GM13976 (cell line): Measurements from ENCODE around the gene BATF3.

ENCODE experiments used
- DNase-seq: peaks from one replicate; pipeline ENCODE4 v3.0.0; 2012; ENCODE audit warnings: low spot score
- in situ Hi-C: fragments of 300-500 bp; cut with MboI; formaldehyde crosslinking; loops from one replicate; pipeline ENCODE4 v1.12.0; 2022; ENCODE audit warnings: low sequenced_read_pairs, mixed read lengths, inconsistent platforms; ENCODE audit not compliant: unreplicated experiment
- TF ChIP-seq, protein P1 (sequence below): IDR thresholded peaks from 2 replicates; pipeline ENCODE4 v1.5.1; 2012; ENCODE audit warnings: borderline replicate concordance, mild to moderate bottlenecking; ENCODE audit not compliant: insufficient read depth; ENCODE audit errors: extremely low read depth, missing control alignments, control extremely low read depth

BATF3 gene

DNA sequence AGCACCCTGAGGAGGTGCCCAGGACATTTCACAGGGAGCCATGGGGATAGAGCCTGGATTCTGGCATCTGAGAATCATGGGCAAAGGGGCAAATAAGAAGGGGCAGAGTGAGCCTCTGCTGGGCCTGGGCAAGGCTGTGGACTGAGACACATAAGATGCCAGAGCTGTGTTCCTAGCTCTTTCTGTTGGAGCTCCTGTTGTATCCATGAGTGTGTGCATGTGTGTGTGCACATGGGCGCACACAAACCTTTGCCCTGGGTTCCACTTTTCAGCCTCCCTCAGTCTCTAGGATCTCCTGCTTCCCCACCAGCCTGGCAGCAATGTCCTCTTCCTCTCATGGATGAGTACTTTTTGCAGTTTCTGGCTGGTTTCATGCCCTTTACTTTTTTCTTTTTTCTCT, 47.0 kb downstream of the BATF3 start:
- TF ChIP-seq, protein P1, sequence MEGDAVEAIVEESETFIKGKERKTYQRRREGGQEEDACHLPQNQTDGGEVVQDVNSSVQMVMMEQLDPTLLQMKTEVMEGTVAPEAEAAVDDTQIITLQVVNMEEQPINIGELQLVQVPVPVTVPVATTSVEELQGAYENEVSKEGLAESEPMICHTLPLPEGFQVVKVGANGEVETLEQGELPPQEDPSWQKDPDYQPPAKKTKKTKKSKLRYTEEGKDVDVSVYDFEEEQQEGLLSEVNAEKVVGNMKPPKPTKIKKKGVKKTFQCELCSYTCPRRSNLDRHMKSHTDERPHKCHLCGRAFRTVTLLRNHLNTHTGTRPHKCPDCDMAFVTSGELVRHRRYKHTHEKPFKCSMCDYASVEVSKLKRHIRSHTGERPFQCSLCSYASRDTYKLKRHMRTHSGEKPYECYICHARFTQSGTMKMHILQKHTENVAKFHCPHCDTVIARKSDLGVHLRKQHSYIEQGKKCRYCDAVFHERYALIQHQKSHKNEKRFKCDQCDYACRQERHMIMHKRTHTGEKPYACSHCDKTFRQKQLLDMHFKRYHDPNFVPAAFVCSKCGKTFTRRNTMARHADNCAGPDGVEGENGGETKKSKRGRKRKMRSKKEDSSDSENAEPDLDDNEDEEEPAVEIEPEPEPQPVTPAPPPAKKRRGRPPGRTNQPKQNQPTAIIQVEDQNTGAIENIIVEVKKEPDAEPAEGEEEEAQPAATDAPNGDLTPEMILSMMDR, result no peak
- in situ Hi-C loops, result loop anchor here (25.0 kb wide), 1 partner anchor 335 kb away; no protein-coding TSS in a partner anchor
- no peak for DNase-seq

DNA sequence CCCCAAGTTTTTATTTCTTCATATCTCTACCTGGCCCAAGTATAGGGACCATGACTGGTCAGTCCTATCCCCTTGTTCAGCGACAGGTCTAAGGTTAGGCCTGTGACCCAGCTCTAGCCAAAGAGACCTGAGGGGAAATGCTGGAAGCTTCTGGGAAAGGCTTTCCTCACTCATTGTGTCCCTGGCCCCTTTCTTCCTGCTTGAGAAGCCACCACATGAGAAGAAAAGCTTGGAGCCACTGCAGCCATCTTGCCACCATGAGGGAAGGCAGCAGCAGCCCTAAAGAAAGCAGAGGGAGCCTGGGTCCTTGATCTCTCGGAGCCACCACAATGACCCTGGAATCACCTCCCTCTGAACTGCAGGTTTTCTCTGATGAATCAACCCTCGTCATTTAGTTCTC, 47.7 kb downstream of the BATF3 start:
- DNase-seq, result no peak
- TF ChIP-seq, protein P1, result no peak
- in situ Hi-C loops, result loop anchor here (25.0 kb wide), 1 partner anchor 335 kb away; no protein-coding TSS in a partner anchor

DNA sequence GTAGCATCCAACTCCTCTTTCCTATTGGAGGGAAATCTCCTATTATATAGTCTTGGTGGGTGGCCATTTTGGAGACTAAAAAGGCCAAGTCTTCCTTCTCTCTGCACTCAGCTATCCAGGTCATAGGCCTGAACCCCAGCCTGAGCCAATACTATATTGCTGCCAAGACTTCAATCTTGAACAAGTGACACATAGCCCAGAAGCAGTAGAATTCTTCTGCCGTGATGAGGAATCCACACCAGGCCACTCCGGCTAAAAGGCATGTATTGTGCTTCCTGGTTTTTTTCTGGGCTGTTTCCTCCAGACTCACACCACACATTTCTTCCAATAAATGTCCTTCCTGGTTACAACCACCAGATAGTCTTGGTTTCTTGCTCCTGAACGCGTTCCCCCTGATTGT, 48.1 kb downstream of the BATF3 start:
- TF ChIP-seq, protein P1, result no peak
- in situ Hi-C loops, result loop anchor here (25.0 kb wide), 1 partner anchor 336 kb away; no protein-coding TSS in a partner anchor
- no peak for DNase-seq

GRCh38 chr1:212650228-212650627, 49.4 kb downstream of the BATF3 start:
- in situ Hi-C loops, result loop anchor here (25.0 kb wide), 1 partner anchor 337 kb away; no protein-coding TSS in a partner anchor
- no peak for DNase-seq

GRCh38 chr1:212649020-212649419, 50.6 kb downstream of the BATF3 start:
- TF ChIP-seq, protein P1, result no peak
- in situ Hi-C loops, result no loop called here
- no peak for DNase-seq

More at GRCh38 chr1:212650228-212650627, 49.4 kb downstream of the BATF3 start:
- TF ChIP-seq, protein P1, result no peak

DNA sequence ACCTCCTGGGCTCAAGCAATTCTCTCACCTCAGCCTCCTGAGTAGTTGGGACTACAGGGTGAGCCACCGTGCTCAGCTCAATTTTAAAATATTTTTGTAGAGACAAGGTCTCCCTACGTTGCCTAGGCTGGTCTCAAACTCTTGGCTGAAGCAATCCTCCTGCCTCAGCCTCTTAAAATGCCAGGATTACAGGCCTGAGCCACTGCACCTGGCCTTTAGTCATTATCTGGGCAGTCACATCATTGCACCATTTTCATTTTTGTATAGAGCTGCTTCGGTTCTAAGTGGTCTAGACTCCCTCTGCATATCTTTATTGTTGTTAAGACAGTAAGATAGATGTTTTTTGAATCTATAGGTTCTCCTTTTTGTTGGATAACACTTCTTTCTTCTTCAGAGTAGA, 51.2 kb downstream of the BATF3 start:
- TF ChIP-seq, protein P1, result no peak
- in situ Hi-C loops, result no loop called here
- DNase-seq, result no peak
